Measurements from ENCODE around the gene ETV3L.
A peak's percentile ranks its signal among the peaks of the same experiment; 100 is the strongest.

Gene ETV3L

DNA sequence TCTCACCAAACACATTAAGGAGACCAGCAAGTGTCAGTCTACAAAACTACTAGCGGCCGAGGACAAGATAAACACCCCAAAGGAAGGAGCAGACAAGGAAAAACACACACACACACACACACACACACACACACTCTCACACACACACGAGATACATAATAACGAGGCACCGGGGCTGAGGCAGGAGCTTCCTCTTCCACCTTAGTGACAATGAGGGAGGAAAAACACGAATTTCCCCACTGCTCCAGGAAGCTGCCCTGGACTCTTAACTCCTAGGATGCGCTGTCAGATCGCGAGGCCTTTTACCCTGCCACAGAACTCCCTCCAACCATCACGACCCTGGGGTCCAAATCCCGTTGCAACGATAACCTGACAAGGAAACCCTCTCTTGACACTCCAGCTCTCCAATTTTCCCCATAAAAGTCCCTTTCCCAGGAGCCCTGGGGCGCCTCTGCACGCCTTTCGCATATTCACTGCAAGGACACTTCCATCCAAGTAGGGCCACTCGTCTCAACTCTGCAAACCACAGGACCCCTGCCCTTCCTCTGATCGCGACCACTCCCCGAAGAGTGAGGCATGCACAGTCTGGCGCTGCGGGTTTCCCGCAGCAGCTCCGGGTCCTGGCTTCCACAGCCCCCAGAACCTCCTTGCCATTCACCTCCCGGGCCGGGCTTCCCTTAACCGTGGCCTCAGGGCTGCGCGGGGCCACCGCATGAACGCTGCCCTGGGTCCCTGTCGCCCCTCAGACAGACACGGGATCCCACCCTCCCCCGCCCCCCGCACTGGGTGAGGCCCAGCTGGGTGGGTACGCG is 38.0 kb upstream of the ETV3L start:
- Histone ChIP-seq H3K9me3 (ENCODE audit: control insufficient read depth, insufficient read depth, low read length) (no peaks in the 10 kb centered on the region), H3K4me1 (ENCODE audit: insufficient read depth, low read length) (peaks cover 20% of the 10 kb centered on the region; the same call in 1 of the 2 replicates), H3K36me3 (ENCODE audit: insufficient read depth, low read length) (peaks cover 24% of the 10 kb centered on the region), H3K9ac (ENCODE audit: low read depth, low read length) (peak overlapping the region; percentile 65)

GRCh38 chr1:157137046-157137407 is 37.4 kb upstream of the ETV3L start:
- H3K36me3 ChIP-seq (ENCODE audit: insufficient read depth, low read length) = peaks cover 27% of the 10 kb centered on the region
- H3K9me3 ChIP-seq (ENCODE audit: control insufficient read depth, insufficient read depth, low read length) = no peaks in the 10 kb centered on the region
- H3K4me1 ChIP-seq (ENCODE audit: insufficient read depth, low read length) = peaks cover 18% of the 10 kb centered on the region; the same call in 1 of the 2 replicates
- H3K9ac ChIP-seq (ENCODE audit: low read depth, low read length) = peak overlapping the region; percentile 65

- Histone ChIP-seq H3K9me3 (ENCODE audit: control insufficient read depth, insufficient read depth, low read length) (no peaks in the 10 kb centered on the region), H3K4me1 (ENCODE audit: insufficient read depth, low read length) (peaks cover 17% of the 10 kb centered on the region; the same call in 1 of the 2 replicates), H3K36me3 (ENCODE audit: insufficient read depth, low read length) (peaks cover 34% of the 10 kb centered on the region), H3K9ac (ENCODE audit: low read depth, low read length) (no peak overlapping the region)
These were observed 36.5 kb upstream of the ETV3L start for GRCh38 chr1:157136133-157136532.

GRCh38 chr1:157135646-157136045 is 36.0 kb upstream of the ETV3L start:
- Histone ChIP-seq H3K9me3 (ENCODE audit: control insufficient read depth, insufficient read depth, low read length) (no peaks in the 10 kb centered on the region), H3K9ac (ENCODE audit: low read depth, low read length) (no peak overlapping the region), H3K36me3 (ENCODE audit: insufficient read depth, low read length) (peaks cover 37% of the 10 kb centered on the region), H3K4me1 (ENCODE audit: insufficient read depth, low read length) (peaks cover 16% of the 10 kb centered on the region; the same call in 1 of the 2 replicates)

GRCh38 chr1:157135070-157135469 is 35.5 kb upstream of the ETV3L start:
- Histone ChIP-seq H3K9ac (ENCODE audit: low read depth, low read length) (no peak overlapping the region), H3K9me3 (ENCODE audit: control insufficient read depth, insufficient read depth, low read length) (no peaks in the 10 kb centered on the region), H3K36me3 (ENCODE audit: insufficient read depth, low read length) (peaks cover 42% of the 10 kb centered on the region), H3K4me1 (ENCODE audit: insufficient read depth, low read length) (peaks cover 10% of the 10 kb centered on the region; the same call in 1 of the 2 replicates)

DNA sequence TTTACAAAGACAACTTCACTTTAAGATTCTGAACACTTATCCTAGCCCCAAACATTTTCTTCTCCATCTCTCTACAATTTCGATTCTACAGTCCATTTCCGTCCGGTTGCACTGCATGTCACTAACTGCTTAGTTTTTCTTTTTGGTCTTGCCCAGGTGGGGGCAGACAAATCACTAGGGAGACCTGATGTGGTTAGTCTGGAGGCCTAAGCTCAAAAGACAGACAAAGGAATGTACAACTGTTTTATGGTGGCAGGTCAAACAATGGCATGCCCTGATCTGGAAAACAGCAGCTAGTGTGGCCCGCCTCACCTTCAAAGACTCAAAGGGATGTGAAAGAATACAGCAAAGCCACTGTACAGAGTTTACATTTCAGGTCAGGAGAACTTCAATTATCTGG is 34.8 kb upstream of the ETV3L start:
- no peak overlapping the region for H3K9ac ChIP-seq (ENCODE audit: low read depth, low read length)
- H3K36me3 ChIP-seq (ENCODE audit: insufficient read depth, low read length) = peaks cover 42% of the 10 kb centered on the region
- no peaks in the 10 kb centered on the region for H3K9me3 ChIP-seq (ENCODE audit: control insufficient read depth, insufficient read depth, low read length)
- 0 out of 2 replicates have a peak, but pooled peaks cover 4% of the 10 kb centered on the region for H3K4me1 ChIP-seq (ENCODE audit: insufficient read depth, low read length)

DNA sequence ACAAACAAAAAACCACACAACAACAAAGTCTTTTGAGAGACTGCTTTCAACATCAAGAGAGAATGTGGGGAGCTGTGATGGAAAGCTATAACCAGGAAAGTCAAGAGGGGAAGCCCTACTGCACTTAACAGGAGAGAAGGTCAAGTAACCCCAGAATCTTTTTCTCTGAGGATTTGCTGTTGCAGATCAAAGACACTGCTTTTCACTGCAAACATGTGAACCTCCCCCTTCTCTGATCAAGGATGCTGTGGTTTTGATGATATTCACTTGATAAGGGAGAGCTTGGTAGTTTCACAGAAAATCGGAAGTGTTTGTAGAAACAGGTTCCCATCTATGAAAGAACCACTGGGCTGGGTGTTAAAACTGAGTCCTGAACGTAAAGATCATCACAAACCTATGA is 33.8 kb upstream of the ETV3L start:
- Histone ChIP-seq H3K4me1 (ENCODE audit: insufficient read depth, low read length) (no peaks in the 10 kb centered on the region), H3K9ac (ENCODE audit: low read depth, low read length) (no peak overlapping the region), H3K36me3 (ENCODE audit: insufficient read depth, low read length) (peaks cover 42% of the 10 kb centered on the region), H3K9me3 (ENCODE audit: control insufficient read depth, insufficient read depth, low read length) (no peaks in the 10 kb centered on the region)

DNA sequence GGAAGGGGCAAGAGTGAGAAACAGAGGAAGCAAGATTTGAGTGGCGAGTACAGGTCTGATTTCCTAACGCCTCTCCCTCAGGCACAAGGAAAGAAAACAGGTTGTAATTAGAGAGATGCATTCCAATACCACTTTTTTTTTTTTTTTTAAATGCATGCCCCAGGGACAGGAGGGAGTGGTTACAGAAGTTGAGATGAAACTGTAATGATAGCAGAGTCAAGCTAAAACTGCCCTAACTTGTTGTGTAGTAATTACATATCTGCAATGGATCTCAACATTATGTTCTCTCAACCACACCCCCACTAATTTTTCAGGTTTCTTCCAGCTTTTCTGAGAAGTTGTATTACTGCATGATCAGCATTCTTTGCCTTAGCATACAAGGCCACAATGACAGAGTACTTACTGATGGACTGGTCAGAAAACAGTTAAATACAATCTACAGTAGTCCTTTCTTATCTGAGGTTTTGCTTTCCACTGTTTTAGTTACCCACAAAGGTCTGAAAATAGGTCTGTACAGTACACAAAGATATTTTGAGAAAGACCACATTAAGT is 33.1 kb upstream of the ETV3L start:
- Histone ChIP-seq H3K9me3 (ENCODE audit: control insufficient read depth, insufficient read depth, low read length) (no peaks in the 10 kb centered on the region), H3K4me1 (ENCODE audit: insufficient read depth, low read length) (no peaks in the 10 kb centered on the region), H3K9ac (ENCODE audit: low read depth, low read length) (no peak overlapping the region), H3K36me3 (ENCODE audit: insufficient read depth, low read length) (peaks cover 42% of the 10 kb centered on the region)

GRCh38 chr1:157132111-157132510 is 32.5 kb upstream of the ETV3L start:
- Histone ChIP-seq H3K9ac (ENCODE audit: low read depth, low read length) (no peak overlapping the region), H3K36me3 (ENCODE audit: insufficient read depth, low read length) (peaks cover 42% of the 10 kb centered on the region), H3K4me1 (ENCODE audit: insufficient read depth, low read length) (no peaks in the 10 kb centered on the region), H3K9me3 (ENCODE audit: control insufficient read depth, insufficient read depth, low read length) (no peaks in the 10 kb centered on the region)

DNA sequence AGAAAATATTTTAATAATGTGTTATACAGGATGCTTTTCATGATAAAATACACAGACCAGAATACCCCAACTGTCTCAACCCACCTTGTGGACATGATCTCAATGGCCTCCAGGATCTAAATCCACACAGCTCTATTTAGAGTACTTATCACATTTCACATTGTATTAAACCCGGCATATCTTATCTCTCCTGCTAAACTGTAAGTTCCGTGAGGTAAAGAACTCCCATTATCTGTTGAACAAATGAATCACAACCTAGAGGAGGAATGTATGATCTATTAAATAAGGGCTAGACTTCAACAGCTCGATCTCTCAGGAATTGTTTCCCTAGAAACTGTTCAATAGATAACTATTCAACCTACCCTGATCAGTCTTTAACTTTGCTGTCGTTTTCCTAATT is 31.7 kb upstream of the ETV3L start:
- Histone ChIP-seq H3K9ac (ENCODE audit: low read depth, low read length) (no peak overlapping the region), H3K9me3 (ENCODE audit: control insufficient read depth, insufficient read depth, low read length) (no peaks in the 10 kb centered on the region), H3K36me3 (ENCODE audit: insufficient read depth, low read length) (peaks cover 42% of the 10 kb centered on the region), H3K4me1 (ENCODE audit: insufficient read depth, low read length) (no peaks in the 10 kb centered on the region)

GRCh38 chr1:157124855-157125254 is 25.2 kb upstream of the ETV3L start:
- no peaks in the 10 kb centered on the region for H3K9me3 ChIP-seq (ENCODE audit: control insufficient read depth, insufficient read depth, low read length)

GRCh38 chr1:157119448-157119847 is 19.8 kb upstream of the ETV3L start:
- H3K4me1 ChIP-seq (ENCODE audit: insufficient read depth, low read length) = peaks cover 24% of the 10 kb centered on the region
- no peak overlapping the region for H3K9ac ChIP-seq (ENCODE audit: low read depth, low read length)
- H3K36me3 ChIP-seq (ENCODE audit: insufficient read depth, low read length) = no peaks in the 10 kb centered on the region
- H3K9me3 ChIP-seq (ENCODE audit: control insufficient read depth, insufficient read depth, low read length) = no peaks in the 10 kb centered on the region

More at GRCh38 chr1:157124855-157125254, 25.2 kb upstream of the ETV3L start:
- no peak overlapping the region for H3K9ac ChIP-seq (ENCODE audit: low read depth, low read length)
- no peaks in the 10 kb centered on the region for H3K4me1 ChIP-seq (ENCODE audit: insufficient read depth, low read length)
- H3K36me3 ChIP-seq (ENCODE audit: insufficient read depth, low read length) = peaks cover 13% of the 10 kb centered on the region

DNA sequence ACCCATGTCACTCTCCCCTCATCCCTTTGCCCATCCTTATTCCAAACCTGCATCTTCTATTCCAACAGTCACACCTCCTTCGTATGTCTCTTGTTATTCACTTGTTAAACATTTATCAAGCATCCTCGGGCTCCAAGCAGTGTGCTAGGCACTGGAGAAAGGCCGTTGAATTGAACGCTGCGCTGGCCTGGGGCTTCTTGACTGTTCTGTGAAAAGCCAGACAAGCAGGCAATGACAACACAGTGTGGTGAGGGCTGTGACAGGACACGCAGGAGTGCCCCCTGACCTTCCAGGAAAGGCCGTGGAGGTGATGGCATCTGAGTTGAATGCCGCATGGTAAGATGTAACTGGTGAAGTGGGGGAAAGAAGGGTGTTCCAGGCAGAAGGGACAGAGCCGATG is 19.4 kb upstream of the ETV3L start:
- Histone ChIP-seq H3K4me1 (ENCODE audit: insufficient read depth, low read length) (peaks cover 28% of the 10 kb centered on the region), H3K9ac (ENCODE audit: low read depth, low read length) (no peak overlapping the region), H3K36me3 (ENCODE audit: insufficient read depth, low read length) (no peaks in the 10 kb centered on the region), H3K9me3 (ENCODE audit: control insufficient read depth, insufficient read depth, low read length) (no peaks in the 10 kb centered on the region)

- no peaks in the 10 kb centered on the region for H3K9me3 ChIP-seq (ENCODE audit: control insufficient read depth, insufficient read depth, low read length)
- no peaks in the 10 kb centered on the region for H3K36me3 ChIP-seq (ENCODE audit: insufficient read depth, low read length)
- H3K9ac ChIP-seq (ENCODE audit: low read depth, low read length) = no peak overlapping the region
- peaks cover 43% of the 10 kb centered on the region for H3K4me1 ChIP-seq (ENCODE audit: insufficient read depth, low read length)
These were observed 18.0 kb upstream of the ETV3L start for GRCh38 chr1:157117527-157118057.

GRCh38 chr1:157116737-157117103 is 17.1 kb upstream of the ETV3L start:
- H3K4me1 ChIP-seq (ENCODE audit: insufficient read depth, low read length) = peaks cover 50% of the 10 kb centered on the region
- H3K9ac ChIP-seq (ENCODE audit: low read depth, low read length) = no peak overlapping the region
- no peaks in the 10 kb centered on the region for H3K36me3 ChIP-seq (ENCODE audit: insufficient read depth, low read length)
- no peaks in the 10 kb centered on the region for H3K9me3 ChIP-seq (ENCODE audit: control insufficient read depth, insufficient read depth, low read length)
